Measurements from ENCODE around the gene PARP16. TPM values are rescaled to one million over a fixed set of nuclear protein-coding genes. Genes with fewer than 3 reads are reported as not detected.

Gene PARP16
- total RNA-seq, 4 donors from 2014 or later: 2.3 to 14.7 (median 6.5) TPM

DNA sequence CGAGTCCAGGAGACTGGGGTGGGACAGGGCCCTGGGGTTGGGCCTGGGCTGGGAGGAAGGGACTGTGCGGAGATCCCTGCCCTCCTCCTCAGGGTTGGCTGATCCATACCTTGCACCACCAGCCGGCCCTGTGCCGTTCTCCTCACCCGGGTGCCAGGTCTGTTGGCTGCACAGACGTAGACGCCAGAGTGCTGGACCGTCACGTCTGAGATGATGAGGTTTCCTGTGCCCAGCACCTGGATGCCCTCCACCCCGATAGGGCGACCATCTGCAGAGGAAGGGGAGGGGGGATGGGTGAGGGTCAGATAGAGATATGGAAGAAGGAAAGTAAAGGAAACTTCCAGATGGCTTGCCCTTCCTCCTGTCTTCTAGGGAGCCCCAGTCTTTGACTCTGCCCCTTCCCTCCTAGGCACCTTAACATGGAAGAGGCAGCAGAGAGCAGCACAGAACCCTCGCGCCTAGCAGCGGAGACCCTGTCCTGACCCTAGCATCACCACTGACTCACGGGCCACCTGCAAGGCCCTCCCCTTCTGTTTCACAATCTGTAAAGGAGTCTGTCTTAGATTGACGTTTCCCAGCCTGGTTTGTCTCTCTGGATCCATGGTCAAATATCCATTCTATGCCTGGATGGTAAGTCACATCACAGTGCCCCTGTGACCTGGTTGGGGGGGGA lies 46.6 kb upstream of the PARP16 start:
- no peaks in the 10 kb centered on the region for H3K4me1 ChIP-seq
- TF ChIP-seq, protein P1, sequence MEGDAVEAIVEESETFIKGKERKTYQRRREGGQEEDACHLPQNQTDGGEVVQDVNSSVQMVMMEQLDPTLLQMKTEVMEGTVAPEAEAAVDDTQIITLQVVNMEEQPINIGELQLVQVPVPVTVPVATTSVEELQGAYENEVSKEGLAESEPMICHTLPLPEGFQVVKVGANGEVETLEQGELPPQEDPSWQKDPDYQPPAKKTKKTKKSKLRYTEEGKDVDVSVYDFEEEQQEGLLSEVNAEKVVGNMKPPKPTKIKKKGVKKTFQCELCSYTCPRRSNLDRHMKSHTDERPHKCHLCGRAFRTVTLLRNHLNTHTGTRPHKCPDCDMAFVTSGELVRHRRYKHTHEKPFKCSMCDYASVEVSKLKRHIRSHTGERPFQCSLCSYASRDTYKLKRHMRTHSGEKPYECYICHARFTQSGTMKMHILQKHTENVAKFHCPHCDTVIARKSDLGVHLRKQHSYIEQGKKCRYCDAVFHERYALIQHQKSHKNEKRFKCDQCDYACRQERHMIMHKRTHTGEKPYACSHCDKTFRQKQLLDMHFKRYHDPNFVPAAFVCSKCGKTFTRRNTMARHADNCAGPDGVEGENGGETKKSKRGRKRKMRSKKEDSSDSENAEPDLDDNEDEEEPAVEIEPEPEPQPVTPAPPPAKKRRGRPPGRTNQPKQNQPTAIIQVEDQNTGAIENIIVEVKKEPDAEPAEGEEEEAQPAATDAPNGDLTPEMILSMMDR (IDR thresholded peaks at IDR 0.05): no peak
- no peak for TF ChIP-seq POLR2A (IDR thresholded peaks at IDR 0.05)
- no peaks in the 10 kb centered on the region for H3K27me3 ChIP-seq
- DNase-seq: no peak
- intact Hi-C loops (cut with DNase I; ENCODE audit: low total_unique reads): no loop called here
- no peak overlapping the region for H3K27ac ChIP-seq
- H3K4me3 ChIP-seq: no peak overlapping the region
- H3K9me3 ChIP-seq: no peaks in the 10 kb centered on the region
- H3K36me3 ChIP-seq: no peaks in the 10 kb centered on the region

DNA sequence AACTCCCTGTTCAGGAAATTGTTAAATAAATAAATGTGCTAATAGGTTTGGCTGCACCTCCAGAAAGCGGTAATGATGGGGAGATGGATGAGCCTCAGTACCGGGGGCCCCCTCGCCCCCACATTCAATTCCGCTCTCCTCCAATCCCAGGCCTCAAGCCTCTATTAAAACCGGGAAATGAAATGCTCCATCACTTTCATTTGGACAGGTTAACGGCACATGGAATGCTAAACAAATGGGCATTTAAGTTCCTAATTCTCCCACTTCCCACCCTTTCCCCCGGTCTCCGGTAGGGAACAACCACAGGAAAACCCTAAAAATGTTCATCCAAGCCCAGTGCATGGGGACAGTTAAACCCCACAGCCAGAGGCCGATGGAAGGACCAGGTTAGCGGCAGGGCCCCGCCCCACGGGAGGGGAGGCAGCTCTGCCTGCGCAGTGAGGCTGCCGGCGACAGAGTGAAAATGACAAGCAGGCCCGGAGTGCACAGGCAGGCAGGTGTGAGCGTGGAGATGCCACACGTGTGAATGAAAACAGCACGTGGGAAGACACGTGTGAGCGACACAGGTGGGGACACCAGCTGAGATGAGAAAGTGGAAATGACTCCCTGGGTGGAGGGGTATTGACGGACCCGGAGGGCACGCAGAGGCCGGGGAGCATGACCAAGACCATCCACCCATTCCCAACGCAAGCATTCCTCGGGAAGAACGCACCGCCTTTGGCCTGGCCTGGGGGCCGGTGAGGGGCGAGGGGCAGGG lies 45.9 kb upstream of the PARP16 start:
- intact Hi-C loops (cut with DNase I; ENCODE audit: low total_unique reads): no loop called here
- H3K27ac ChIP-seq: no peak overlapping the region
- H3K4me1 ChIP-seq: no peaks in the 10 kb centered on the region
- TF ChIP-seq, protein P1 (IDR thresholded peaks at IDR 0.05): no peak
- TF ChIP-seq POLR2A (IDR thresholded peaks at IDR 0.05): no peak
- H3K4me3 ChIP-seq: no peak overlapping the region
- H3K9me3 ChIP-seq: no peaks in the 10 kb centered on the region
- H3K36me3 ChIP-seq: no peaks in the 10 kb centered on the region
- DNase-seq: no peak
- H3K27me3 ChIP-seq: no peaks in the 10 kb centered on the region

DNA sequence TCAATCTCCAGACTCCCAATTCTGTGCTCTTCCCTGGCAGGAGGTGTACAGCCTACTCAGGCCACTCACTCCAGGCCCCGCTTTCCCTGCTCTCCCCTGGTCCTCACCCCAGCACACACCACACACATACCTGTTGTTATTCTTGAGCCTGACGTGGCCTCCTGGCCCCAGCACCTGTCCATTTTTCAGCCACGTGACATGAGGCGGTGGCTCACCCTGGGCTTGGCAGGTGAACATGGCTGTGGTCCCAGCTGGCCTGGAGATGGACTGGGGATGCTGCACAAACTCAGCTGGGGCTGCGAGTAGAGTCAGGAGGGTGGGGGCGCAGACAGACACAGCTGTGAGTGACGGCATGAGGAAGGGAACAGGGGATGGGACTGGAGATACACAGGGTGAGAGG lies 45.1 kb upstream of the PARP16 start:
- Histone ChIP-seq H3K4me1 (no peaks in the 10 kb centered on the region), H3K27me3 (no peaks in the 10 kb centered on the region), H3K4me3 (no peak overlapping the region), H3K36me3 (no peaks in the 10 kb centered on the region), H3K27ac (no peak overlapping the region), H3K9me3 (no peaks in the 10 kb centered on the region)
- intact Hi-C loops (cut with DNase I; ENCODE audit: low total_unique reads): no loop called here
- DNase-seq: no peak
- TF ChIP-seq, protein P1 (IDR thresholded peaks at IDR 0.05): no peak
- no peak for TF ChIP-seq POLR2A (IDR thresholded peaks at IDR 0.05)

DNA sequence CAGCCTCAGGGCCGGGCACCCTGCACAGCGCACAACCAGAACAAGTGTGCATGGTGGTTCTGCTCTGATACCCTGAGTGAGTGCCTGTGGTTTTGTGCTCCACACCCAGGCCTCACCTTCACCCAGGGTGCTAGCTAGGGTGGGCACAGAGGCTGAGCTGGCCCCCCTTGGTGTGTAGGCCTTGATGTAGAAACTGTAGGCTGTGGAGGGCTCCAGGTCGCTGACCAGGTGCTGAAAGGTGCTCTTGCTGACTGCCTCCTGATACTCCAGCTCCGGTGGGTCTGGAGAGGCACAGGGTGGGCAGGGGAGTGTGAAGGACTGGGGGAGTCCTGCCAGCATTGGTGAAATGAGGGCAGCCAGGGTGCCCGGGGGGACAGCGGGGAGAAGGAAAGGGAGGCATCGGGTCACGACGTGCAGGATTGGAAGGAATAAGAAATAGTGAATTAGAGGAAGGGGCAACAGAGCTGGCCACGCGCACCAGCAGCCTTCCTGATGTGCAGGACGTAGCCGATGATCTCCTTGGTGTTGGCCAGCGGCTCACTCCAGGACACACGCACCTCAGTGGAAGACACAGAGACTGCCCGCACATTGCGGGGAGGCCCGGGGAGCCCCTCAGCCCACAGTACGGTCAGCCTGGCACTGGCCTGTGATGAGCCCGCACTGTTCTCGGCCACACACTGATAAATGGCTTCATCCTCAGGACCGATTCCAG lies 44.4 kb upstream of the PARP16 start:
- DNase-seq: no peak
- Histone ChIP-seq H3K27me3 (no peaks in the 10 kb centered on the region), H3K4me1 (no peaks in the 10 kb centered on the region), H3K9me3 (no peaks in the 10 kb centered on the region), H3K4me3 (no peak overlapping the region), H3K36me3 (no peaks in the 10 kb centered on the region), H3K27ac (no peak overlapping the region)
- no peak for TF ChIP-seq POLR2A (IDR thresholded peaks at IDR 0.05)
- intact Hi-C loops (cut with DNase I; ENCODE audit: low total_unique reads): no loop called here

DNA sequence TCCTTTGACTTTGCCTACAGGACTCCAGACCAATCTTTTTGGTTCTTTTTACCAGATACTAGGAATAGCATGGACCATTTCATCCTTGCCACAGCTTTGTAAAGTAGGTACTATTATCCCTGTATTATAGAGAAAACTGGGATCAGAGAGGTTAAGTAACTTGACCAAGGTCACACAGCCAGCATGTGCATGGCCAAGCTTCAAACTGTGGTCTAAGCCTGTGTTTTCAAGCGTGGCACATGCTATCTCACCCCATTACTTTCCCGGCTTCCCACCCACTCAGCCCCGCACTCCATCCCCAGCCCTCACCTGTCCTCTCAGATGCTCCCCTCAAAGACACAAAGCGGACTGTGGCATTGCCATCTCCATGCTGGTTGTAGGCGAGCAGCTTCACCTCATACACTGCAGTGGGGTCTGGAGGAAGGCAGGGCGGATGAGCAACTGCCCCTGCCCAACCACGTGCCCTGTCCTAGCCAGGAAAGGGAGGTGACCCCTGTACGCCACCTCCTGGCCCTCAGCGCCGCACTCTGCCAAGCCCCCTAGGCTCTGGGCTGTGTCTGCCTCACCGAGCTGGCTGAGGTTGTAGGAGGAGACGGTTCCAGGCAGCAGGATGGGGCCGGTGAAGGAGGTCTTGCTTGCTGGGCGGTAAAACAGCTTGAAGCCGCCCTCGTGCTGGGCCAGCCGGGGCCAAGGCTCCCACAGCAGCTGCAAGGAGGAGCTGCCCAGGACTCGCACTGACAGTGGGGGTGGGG lies 43.5 kb upstream of the PARP16 start:
- Histone ChIP-seq H3K27me3 (no peaks in the 10 kb centered on the region), H3K4me3 (no peak overlapping the region), H3K27ac (no peak overlapping the region), H3K4me1 (no peaks in the 10 kb centered on the region), H3K9me3 (no peaks in the 10 kb centered on the region), H3K36me3 (no peaks in the 10 kb centered on the region)
- TF ChIP-seq POLR2A (IDR thresholded peaks at IDR 0.05): no peak
- TF ChIP-seq, protein P1 (IDR thresholded peaks at IDR 0.05): no peak
- DNase-seq: no peak
- intact Hi-C loops (cut with DNase I; ENCODE audit: low total_unique reads): no loop called here

Measured in uterus (tissue), 4 donors.